GM13976 (cell line): Measurements from ENCODE around the gene KDM1A.

Source experiments
- DNase-seq: peaks from one replicate; pipeline ENCODE4 v3.0.0; 2012; ENCODE audit warnings: low spot score
- CTCF ChIP-seq: IDR thresholded peaks from 2 replicates; pipeline ENCODE4 v1.5.1; 2012; ENCODE audit warnings: borderline replicate concordance, mild to moderate bottlenecking; ENCODE audit not compliant: insufficient read depth; ENCODE audit errors: extremely low read depth, missing control alignments, control extremely low read depth
- in situ Hi-C: fragments of 300-500 bp; cut with MboI; formaldehyde crosslinking; loops from one replicate; pipeline ENCODE4 v1.12.0; 2022; ENCODE audit warnings: low sequenced_read_pairs, mixed read lengths, inconsistent platforms; ENCODE audit not compliant: unreplicated experiment

KDM1A gene

GRCh38 chr1:23051290-23051909, 32.1 kb downstream of the KDM1A start:
- TF ChIP-seq CTCF: no peak
- in situ Hi-C loops: no loop called here
- DNase-seq: no peak

- no peak for TF ChIP-seq CTCF
- in situ Hi-C loops: no loop called here
- DNase-seq: no peak
These were observed 38.0 kb downstream of the KDM1A start for GRCh38 chr1:23057301-23057700.

GRCh38 chr1:23062271-23062670, 43.0 kb downstream of the KDM1A start:
- in situ Hi-C loops: no loop called here
- no peak for DNase-seq
- no peak for TF ChIP-seq CTCF

- in situ Hi-C loops: no loop called here
- no peak for DNase-seq
- TF ChIP-seq CTCF: no peak
These were observed 46.1 kb downstream of the KDM1A start for GRCh38 chr1:23065385-23065784.

GRCh38 chr1:23066075-23066474, 46.8 kb downstream of the KDM1A start:
- in situ Hi-C loops: no loop called here
- DNase-seq: no peak
- no peak for TF ChIP-seq CTCF

- in situ Hi-C loops: no loop called here
- TF ChIP-seq CTCF: no peak
- DNase-seq: no peak
These were observed 49.9 kb downstream of the KDM1A start for GRCh38 chr1:23069149-23069548.

- TF ChIP-seq CTCF: no peak
- in situ Hi-C loops: no loop called here
- DNase-seq: no peak
These were observed 50.4 kb downstream of the KDM1A start for GRCh38 chr1:23069675-23070074.
